Measurements from ENCODE around the gene PRKCH. TPM values are rescaled to one million over a fixed set of nuclear protein-coding genes. Genes with fewer than 3 reads are reported as not detected.

PRKCH gene
- total RNA-seq, 2 donors from 2014 or later: 18.2 to 82.4 TPM

- Histone ChIP-seq H3K36me3 (replicated peaks in 1 of 2; ENCODE audit: insufficient read depth in 1 of 2, low read depth in 2 of 2) (no peaks in the 10 kb centered on the region), H3K4me1 (peaks cover 70% of the 10 kb centered on the region), H3K27ac (peak overlapping the region; percentile 84 to 91 (median 87)), H3K27me3 (no peaks in the 10 kb centered on the region), H3K4me3 (no peak overlapping the region), H3K9me3 (no peaks in the 10 kb centered on the region)
- DNase-seq (peak in 3 of 4 donors; percentile 45 to 71 (median 63)), ATAC-seq (peak; percentile 5)
- intact Hi-C loops (cut with DNase I): no loop called here
- 36 to 38% methylated on average over 7 of the region's 7 CpGs for WGBS, 2 donors
- no peak for TF ChIP-seq POLR2A (IDR thresholded peaks at IDR 0.05)
- TF ChIP-seq, protein P1, sequence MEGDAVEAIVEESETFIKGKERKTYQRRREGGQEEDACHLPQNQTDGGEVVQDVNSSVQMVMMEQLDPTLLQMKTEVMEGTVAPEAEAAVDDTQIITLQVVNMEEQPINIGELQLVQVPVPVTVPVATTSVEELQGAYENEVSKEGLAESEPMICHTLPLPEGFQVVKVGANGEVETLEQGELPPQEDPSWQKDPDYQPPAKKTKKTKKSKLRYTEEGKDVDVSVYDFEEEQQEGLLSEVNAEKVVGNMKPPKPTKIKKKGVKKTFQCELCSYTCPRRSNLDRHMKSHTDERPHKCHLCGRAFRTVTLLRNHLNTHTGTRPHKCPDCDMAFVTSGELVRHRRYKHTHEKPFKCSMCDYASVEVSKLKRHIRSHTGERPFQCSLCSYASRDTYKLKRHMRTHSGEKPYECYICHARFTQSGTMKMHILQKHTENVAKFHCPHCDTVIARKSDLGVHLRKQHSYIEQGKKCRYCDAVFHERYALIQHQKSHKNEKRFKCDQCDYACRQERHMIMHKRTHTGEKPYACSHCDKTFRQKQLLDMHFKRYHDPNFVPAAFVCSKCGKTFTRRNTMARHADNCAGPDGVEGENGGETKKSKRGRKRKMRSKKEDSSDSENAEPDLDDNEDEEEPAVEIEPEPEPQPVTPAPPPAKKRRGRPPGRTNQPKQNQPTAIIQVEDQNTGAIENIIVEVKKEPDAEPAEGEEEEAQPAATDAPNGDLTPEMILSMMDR (IDR thresholded peaks at IDR 0.05): no peak
Observed at GRCh38 chr14:61563162-61563511, 241.8 kb downstream of the PRKCH start.

DNA sequence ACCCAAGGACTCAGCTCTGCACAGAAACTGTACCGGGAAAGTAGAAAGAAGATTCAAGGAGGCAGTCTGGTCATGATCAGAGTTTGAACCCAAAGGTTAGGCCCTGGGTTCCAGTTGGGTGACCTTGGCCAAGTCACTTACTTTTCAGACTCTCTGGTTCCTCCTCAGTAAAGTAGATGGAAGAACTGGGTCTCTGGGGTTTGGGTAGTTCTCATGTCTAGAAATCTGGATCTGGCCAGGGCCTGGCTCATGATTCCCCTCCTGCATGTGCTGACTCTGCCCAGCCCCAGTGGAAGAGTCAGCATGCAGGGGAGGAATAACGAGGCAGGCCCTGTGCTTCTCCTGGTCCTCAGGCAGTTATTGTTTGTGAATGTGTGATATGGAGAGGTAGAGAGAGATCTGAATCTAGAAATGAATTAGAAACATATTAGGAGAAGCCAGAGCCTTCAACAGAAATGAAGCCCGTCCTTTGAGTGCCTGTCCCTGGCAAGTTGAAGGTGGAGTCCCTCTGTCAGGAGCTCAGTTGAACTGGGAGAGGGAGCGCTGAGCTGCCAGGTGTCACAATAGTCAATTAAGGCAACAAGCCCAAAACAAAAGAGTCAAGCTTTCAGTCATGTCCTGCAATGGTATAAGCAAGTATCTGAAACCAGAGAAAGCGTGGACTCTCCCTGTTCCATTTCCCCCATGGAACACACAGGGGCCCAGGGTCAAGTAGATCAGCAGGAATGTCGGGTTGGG is 242.7 kb downstream of the PRKCH start:
- 91 to 92% methylated on average over 6 of the region's 6 CpGs for WGBS, 2 donors
- no peaks in the 10 kb centered on the region for H3K27me3 ChIP-seq
- no peak for ATAC-seq
- H3K36me3 ChIP-seq (replicated peaks in 1 of 2; ENCODE audit: insufficient read depth in 1 of 2, low read depth in 2 of 2): no peaks in the 10 kb centered on the region
- peak overlapping the region in 2 of 4 donors; percentile 84 to 91 for H3K27ac ChIP-seq
- no peaks in the 10 kb centered on the region for H3K9me3 ChIP-seq
- TF ChIP-seq POLR2A (IDR thresholded peaks at IDR 0.05): no peak
- TF ChIP-seq, protein P1 (IDR thresholded peaks at IDR 0.05): no peak
- H3K4me1 ChIP-seq: peaks cover 76% of the 10 kb centered on the region
- intact Hi-C loops (cut with DNase I): no loop called here
- no peak overlapping the region for H3K4me3 ChIP-seq
- no peak for DNase-seq

- Histone ChIP-seq H3K27me3 (no peaks in the 10 kb centered on the region), H3K9me3 (no peaks in the 10 kb centered on the region), H3K27ac (no peak overlapping the region), H3K4me1 (peaks cover 76% of the 10 kb centered on the region), H3K4me3 (no peak overlapping the region), H3K36me3 (replicated peaks in 1 of 2; ENCODE audit: insufficient read depth in 1 of 2, low read depth in 2 of 2) (no peaks in the 10 kb centered on the region)
- TF ChIP-seq, protein P1 (IDR thresholded peaks at IDR 0.05): no peak
- no peak for TF ChIP-seq POLR2A (IDR thresholded peaks at IDR 0.05)
- ATAC-seq (no peak), DNase-seq (no peak)
- intact Hi-C loops (cut with DNase I): no loop called here
- 69 to 89% methylated on average over 6 of the region's 6 CpGs for WGBS, 2 donors
Observed at GRCh38 chr14:61564618-61565091, 243.3 kb downstream of the PRKCH start.

DNA sequence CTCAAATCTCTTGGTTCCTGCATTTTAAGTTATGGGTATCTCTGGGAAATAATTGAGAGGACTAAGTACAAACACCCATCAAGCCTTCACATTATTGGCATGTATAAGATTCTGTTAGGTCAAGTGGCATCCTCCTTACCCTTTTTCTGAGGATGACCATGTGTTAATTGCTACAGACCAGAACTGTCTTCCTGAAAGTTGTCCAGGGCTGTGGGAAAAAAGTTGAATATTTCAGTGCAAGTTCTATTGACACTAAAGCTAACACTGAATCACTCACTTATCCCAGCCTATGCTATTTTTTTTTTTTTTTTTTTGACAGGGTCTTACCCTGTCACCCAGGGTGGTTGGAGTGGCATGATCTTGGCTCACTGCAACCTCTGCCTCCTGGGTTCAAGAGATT is 243.8 kb downstream of the PRKCH start:
- DNase-seq: no peak
- Histone ChIP-seq H3K36me3 (replicated peaks in 1 of 2; ENCODE audit: insufficient read depth in 1 of 2, low read depth in 2 of 2) (no peaks in the 10 kb centered on the region), H3K9me3 (no peaks in the 10 kb centered on the region), H3K27me3 (no peaks in the 10 kb centered on the region), H3K4me3 (no peak overlapping the region), H3K27ac (no peak overlapping the region), H3K4me1 (peaks cover 72% of the 10 kb centered on the region)
- intact Hi-C loops (cut with DNase I): no loop called here
- no peak for ATAC-seq
- TF ChIP-seq, protein P1 (IDR thresholded peaks at IDR 0.05): no peak
- TF ChIP-seq POLR2A (IDR thresholded peaks at IDR 0.05): no peak

Measured in body of pancreas (tissue), 4 donors.